Thoracic aorta (tissue), 2 donors: ENCODE data around the gene LSP1. TPM values are rescaled to one million over a fixed set of nuclear protein-coding genes. Genes with fewer than 3 reads are reported as not detected.
A peak's percentile ranks its signal among the peaks of the same experiment; 100 is the strongest.

Source experiments
- ATAC-seq: fragments of 150-250 bp; one replicate; pipeline ENCODE4 v1.8.0; 2017; ENCODE audit warnings: low read depth; ENCODE audit not compliant: insufficient number of reproducible peaks, low FRiP score
- DNase-seq: peaks from one replicate; pipeline ENCODE4 v3.0.0-alpha.2; 2020; ENCODE audit warnings: low spot score
- H3K27ac ChIP-seq, 2 donors: fragments of 200-600 bp; sonication (generic); 1 replicate in 1 of 2; 2 replicates in 1 of 2; pipeline ENCODE4 v1.5.1; 2016; ENCODE audit warnings: mild to moderate bottlenecking in 2 of 2, moderate library complexity in 2 of 2
- H3K27me3 ChIP-seq: fragments of 200-600 bp; sonication (generic); replicated peaks from 2 replicates; pipeline ENCODE4 v1.6.0; 2016; ENCODE audit warnings: mild to moderate bottlenecking; ENCODE audit not compliant: insufficient read depth
- H3K36me3 ChIP-seq: fragments of 200-600 bp; sonication (generic); one replicate; pipeline ENCODE4 v1.5.1; 2016
- H3K4me1 ChIP-seq, 2 donors: fragments of 200-600 bp; sonication (generic); 1 replicate in 1 of 2; 2 replicates in 1 of 2; pipeline versions ENCODE4 v1.5.1 to v1.6.0; 2016; ENCODE audit warnings: low read depth in 2 of 2, mild to moderate bottlenecking in 1 of 2; ENCODE audit not compliant: control insufficient read depth in 1 of 2
- H3K4me3 ChIP-seq: fragments of 200-600 bp; sonication (generic); 2 replicates; pipeline ENCODE4 v1.5.1; 2016; ENCODE audit warnings: mild to moderate bottlenecking
- H3K9me3 ChIP-seq: fragments of 200-600 bp; sonication (generic); 2 replicates; pipeline ENCODE4 v1.5.1; 2016
- CTCF ChIP-seq: fragments of 200-600 bp; sonication (generic); IDR thresholded peaks from one replicate; pipeline ENCODE4 v1.5.1; 2019; ENCODE audit warnings: antibody characterized with exemption
- total RNA-seq, 2 donors: library from RNA; depleted of rRNA; stranded (reverse); fragments of >200 nt; gene quantifications; one replicate each; pipeline versions ENCODE4 v1.1.0 to v1.2.3, GENCODE V29; 2016

LSP1 gene
- total RNA-seq, 2 donors from 2014 or later: 23.6 to 40.5 TPM

- TF ChIP-seq CTCF: no peak
- Histone ChIP-seq H3K9me3 (no peaks in the 10 kb centered on the region), H3K4me1 (peaks cover 50 to 88% of the 10 kb centered on the region in 2 donors), H3K36me3 (no peaks in the 10 kb centered on the region), H3K27me3 (no peaks in the 10 kb centered on the region), H3K27ac (peak overlapping the region; percentile 95 to 97), H3K4me3 (no peak overlapping the region)
- ATAC-seq (no peak), DNase-seq (no peak)
Observed at GRCh38 chr11:1828542-1828941, 24.3 kb upstream of the LSP1 start.

- H3K27me3 ChIP-seq: no peaks in the 10 kb centered on the region
- no peaks in the 10 kb centered on the region for H3K9me3 ChIP-seq
- H3K36me3 ChIP-seq: no peaks in the 10 kb centered on the region
- DNase-seq (no peak), ATAC-seq (no peak)
- no peak overlapping the region for H3K4me3 ChIP-seq
- no peak for TF ChIP-seq CTCF
- H3K27ac ChIP-seq: peak overlapping the region; percentile 95 to 97
- peaks cover 50 to 81% of the 10 kb centered on the region in 2 donors for H3K4me1 ChIP-seq
Observed at GRCh38 chr11:1829039-1829820, 23.7 kb upstream of the LSP1 start.

GRCh38 chr11:1830004-1830321, 22.9 kb upstream of the LSP1 start:
- DNase-seq (no peak), ATAC-seq (no peak)
- H3K27me3 ChIP-seq: no peaks in the 10 kb centered on the region
- H3K4me1 ChIP-seq: peaks cover 45 to 74% of the 10 kb centered on the region in 2 donors
- H3K36me3 ChIP-seq: no peaks in the 10 kb centered on the region
- no peak for TF ChIP-seq CTCF
- H3K4me3 ChIP-seq: no peak overlapping the region
- peak overlapping the region; percentile 95 to 97 for H3K27ac ChIP-seq
- no peaks in the 10 kb centered on the region for H3K9me3 ChIP-seq

GRCh38 chr11:1830322-1831223, 22.3 kb upstream of the LSP1 start:
- ATAC-seq: no peak

More at GRCh38 chr11:1830322-1831223, 22.3 kb upstream of the LSP1 start:
- Histone ChIP-seq H3K36me3 (no peaks in the 10 kb centered on the region), H3K27me3 (no peaks in the 10 kb centered on the region), H3K4me3 (no peak overlapping the region), H3K4me1 (peaks cover 39 to 68% of the 10 kb centered on the region in 2 donors), H3K27ac (peak overlapping the region; percentile 95 to 97), H3K9me3 (no peaks in the 10 kb centered on the region)
- no peak for TF ChIP-seq CTCF
- no peak for DNase-seq
